Endothelial cell of umbilical vein (primary cell): ENCODE data around the gene RBM44.

Source experiments
- CTCF ChIP-seq, 2 donors: IDR thresholded peaks; 1 replicate in 1 of 2; 2 replicates in 1 of 2; pipeline ENCODE4 v1.5.1; 2011; ENCODE audit warnings: low read length in 2 of 2, mild to moderate bottlenecking in 2 of 2, moderate library complexity in 2 of 2, control low read depth in 1 of 2, inconsistent platforms in 1 of 2, low read depth in 1 of 2; ENCODE audit not compliant: insufficient read depth in 1 of 2; ENCODE audit errors: extremely low read depth in 1 of 2
- EZH2 ChIP-seq: IDR thresholded peaks from 2 replicates; pipeline ENCODE4 v1.6.1; 2012; ENCODE audit warnings: borderline replicate concordance, low read depth, mild to moderate bottlenecking, moderate library complexity, low read length, inconsistent platforms; ENCODE audit not compliant: severe bottlenecking
- FOS ChIP-seq: IDR thresholded peaks from 2 replicates; pipeline ENCODE4 v1.6.1; 2011; ENCODE audit warnings: mild to moderate bottlenecking, low read length, moderate library complexity, borderline replicate concordance; ENCODE audit not compliant: insufficient read depth
- JUN ChIP-seq: IDR thresholded peaks from 2 replicates; pipeline ENCODE4 v1.6.1; 2011; ENCODE audit warnings: borderline replicate concordance, low read depth; ENCODE audit not compliant: insufficient read length, insufficient read depth
- MYC ChIP-seq: IDR thresholded peaks from one replicate; pipeline ENCODE4 v1.6.1; 2011; ENCODE audit warnings: mild to moderate bottlenecking, low read depth, low read length
- POLR2A ChIP-seq: IDR thresholded peaks from 2 replicates; pipeline ENCODE4 v1.6.1; 2012; ENCODE audit warnings: low read depth, mild to moderate bottlenecking, control low read depth, low read length
- POLR2AphosphoS5 ChIP-seq: IDR thresholded peaks from 2 replicates; pipeline ENCODE4 v1.6.1; 2012; ENCODE audit warnings: low read depth, mild to moderate bottlenecking, control low read depth, low read length, moderate library complexity; ENCODE audit not compliant: insufficient read depth

GRCh38 chr2:237791977-237792727 is 6.4 kb upstream of the RBM44 start:
- peak in 1 of 2 donors; percentile 28 for TF ChIP-seq CTCF (IDR thresholded peaks at IDR 0.05; ENCODE audit: extremely low read depth in 1 of 2, insufficient read depth in 1 of 2, low read depth in 1 of 2, low read length in 2 of 2)
- no peak for TF ChIP-seq FOS
- no peak for TF ChIP-seq MYC
- TF ChIP-seq EZH2 = no peak
- TF ChIP-seq POLR2A = no peak
- TF ChIP-seq JUN = no peak
- no peak for TF ChIP-seq POLR2AphosphoS5
